Muscle of leg (tissue), 11 donors: Measurements from ENCODE around the gene NEURL1B. TPM values are rescaled to one million over a fixed set of nuclear protein-coding genes. Genes with fewer than 3 reads are reported as not detected.

Experiments used
- DNase-seq: peaks from one replicate; pipeline ENCODE4 v3.0.0; 2013
- H3K27ac ChIP-seq: one replicate; pipeline ENCODE4 v1.5.1; 2013; ENCODE audit warnings: mild to moderate bottlenecking, low read length, control low read depth
- H3K27me3 ChIP-seq: one replicate; pipeline ENCODE4 v1.6.1; 2013; ENCODE audit warnings: low read length; ENCODE audit not compliant: control insufficient read depth, insufficient read depth
- H3K36me3 ChIP-seq: one replicate; pipeline ENCODE4 v1.6.1; 2013; ENCODE audit warnings: low read length; ENCODE audit not compliant: control insufficient read depth, insufficient read depth
- H3K4me1 ChIP-seq: one replicate; pipeline ENCODE4 v1.6.1; 2013; ENCODE audit warnings: low read length; ENCODE audit not compliant: control insufficient read depth, insufficient read depth
- H3K4me3 ChIP-seq: one replicate; pipeline ENCODE4 v1.5.1; 2013; ENCODE audit warnings: low read length, control low read depth
- H3K9me3 ChIP-seq: replicated peaks from 2 replicates; pipeline ENCODE4 v1.6.1; 2013; ENCODE audit warnings: low read depth, low read length; ENCODE audit not compliant: control insufficient read depth
- WGBS: methylation state at CpG from one replicate; pipeline ENCODE4 v1.1.5; 2013; ENCODE audit warnings: missing lambda C conversion rate; ENCODE audit not compliant: insufficient coverage; 5-methylcytosine and 5-hydroxymethylcytosine counted together
- polyA plus RNA-seq, 8 donors: library from polyadenylated mRNA; unstranded; fragments of 120-200 nt; gene quantifications; one replicate each; pipeline versions ENCODE4 v1.2.1 to v1.2.3, GENCODE V29; 2013; ENCODE audit warnings: inconsistent platforms in 1 of 8, low replicate concordance in 1 of 8; ENCODE audit not compliant: insufficient read length in 8 of 8, insufficient read depth in 1 of 8
- total RNA-seq: library from RNA; stranded (reverse); fragments of 120-200 nt; gene quantifications from one replicate; pipeline ENCODE4 v1.2.4, GENCODE V29; 2013

NEURL1B gene
- total and polyA plus RNA-seq, 9 donors = 27.3 to 45.2 (median 36.2) TPM

GRCh38 chr5:172632346-172633092, 8.5 kb upstream of the NEURL1B start:
- no peak for DNase-seq
- Histone ChIP-seq H3K27ac (no peak overlapping the region), H3K9me3 (no peaks in the 10 kb centered on the region), H3K4me1 (peaks cover 7% of the 10 kb centered on the region), H3K4me3 (no peak overlapping the region), H3K36me3 (no peaks in the 10 kb centered on the region), H3K27me3 (peaks cover 3% of the 10 kb centered on the region)
- WGBS = 83% methylated on average over 5 of the region's 6 CpGs

- 100% methylated on average over 1 of the region's 3 CpGs for WGBS
- Histone ChIP-seq H3K36me3 (no peaks in the 10 kb centered on the region), H3K4me3 (no peak overlapping the region), H3K9me3 (no peaks in the 10 kb centered on the region), H3K4me1 (peaks cover 10% of the 10 kb centered on the region), H3K27ac (no peak overlapping the region), H3K27me3 (peaks cover 3% of the 10 kb centered on the region)
- no peak for DNase-seq
Observed at GRCh38 chr5:172633403-172633970, 7.6 kb upstream of the NEURL1B start.

GRCh38 chr5:172634106-172634899, 6.8 kb upstream of the NEURL1B start:
- H3K27ac ChIP-seq = no peak overlapping the region
- H3K9me3 ChIP-seq = no peaks in the 10 kb centered on the region
- H3K27me3 ChIP-seq = peaks cover 3% of the 10 kb centered on the region
- DNase-seq = no peak
- no peaks in the 10 kb centered on the region for H3K36me3 ChIP-seq
- peaks cover 10% of the 10 kb centered on the region for H3K4me1 ChIP-seq
- WGBS = 80% methylated on average over 2 of the region's 4 CpGs
- no peak overlapping the region for H3K4me3 ChIP-seq

- WGBS = 77% methylated on average over 12 of the region's 12 CpGs
- Histone ChIP-seq H3K36me3 (no peaks in the 10 kb centered on the region), H3K4me3 (no peak overlapping the region), H3K9me3 (no peaks in the 10 kb centered on the region), H3K4me1 (peaks cover 10% of the 10 kb centered on the region), H3K27me3 (peaks cover 3% of the 10 kb centered on the region), H3K27ac (no peak overlapping the region)
- DNase-seq = no peak
Observed at GRCh38 chr5:172635038-172635437, 6.0 kb upstream of the NEURL1B start.

- Histone ChIP-seq H3K36me3 (no peaks in the 10 kb centered on the region), H3K9me3 (no peaks in the 10 kb centered on the region), H3K27me3 (peaks cover 3% of the 10 kb centered on the region), H3K27ac (no peak overlapping the region), H3K4me3 (no peak overlapping the region), H3K4me1 (peaks cover 19% of the 10 kb centered on the region)
- no peak for DNase-seq
- 94% methylated on average over 10 of the region's 11 CpGs for WGBS
Observed at GRCh38 chr5:172636279-172637050, 4.6 kb upstream of the NEURL1B start.

- no peak overlapping the region for H3K4me3 ChIP-seq
- peak; percentile 41 for DNase-seq
Observed at GRCh38 chr5:172637110-172637580, 3.9 kb upstream of the NEURL1B start.

GRCh38 chr5:172637740-172638139, 3.3 kb upstream of the NEURL1B start:
- no peaks in the 10 kb centered on the region for H3K36me3 ChIP-seq
- DNase-seq = no peak
- peaks cover 3% of the 10 kb centered on the region for H3K27me3 ChIP-seq
- WGBS = no CpG with 5 or more reads among the region's 2 CpGs
- H3K9me3 ChIP-seq = no peaks in the 10 kb centered on the region
- H3K27ac ChIP-seq = no peak overlapping the region
- H3K4me3 ChIP-seq = no peak overlapping the region
- peaks cover 32% of the 10 kb centered on the region for H3K4me1 ChIP-seq

More at GRCh38 chr5:172637110-172637580, 3.9 kb upstream of the NEURL1B start:
- no peaks in the 10 kb centered on the region for H3K9me3 ChIP-seq
- no peaks in the 10 kb centered on the region for H3K36me3 ChIP-seq
- H3K27me3 ChIP-seq = peaks cover 3% of the 10 kb centered on the region
- H3K27ac ChIP-seq = no peak overlapping the region
- 44% methylated on average over 3 of the region's 10 CpGs for whole genome bisulfite sequencing
- peaks cover 26% of the 10 kb centered on the region for H3K4me1 ChIP-seq

GRCh38 chr5:172638209-172638768, 2.8 kb upstream of the NEURL1B start:
- no peak for DNase-seq
- no peaks in the 10 kb centered on the region for H3K9me3 ChIP-seq
- WGBS = 73% methylated on average over 2 of the region's 3 CpGs
- H3K4me1 ChIP-seq = peaks cover 36% of the 10 kb centered on the region
- no peak overlapping the region for H3K27ac ChIP-seq
- peaks cover under 1% of the 10 kb centered on the region for H3K36me3 ChIP-seq
- H3K27me3 ChIP-seq = peaks cover 3% of the 10 kb centered on the region
- no peak overlapping the region for H3K4me3 ChIP-seq

- DNase-seq = no peak
- Histone ChIP-seq H3K27ac (no peak overlapping the region), H3K27me3 (no peaks in the 10 kb centered on the region), H3K4me3 (no peak overlapping the region), H3K36me3 (peaks cover 13% of the 10 kb centered on the region), H3K4me1 (peaks cover 49% of the 10 kb centered on the region), H3K9me3 (no peaks in the 10 kb centered on the region)
- 85% methylated on average over 3 of the region's 5 CpGs for WGBS
Observed at GRCh38 chr5:172640139-172640538, 924 bp upstream of the NEURL1B start.
